ENCODE measurements around the gene MRPS22. TPM values are rescaled to one million over a fixed set of nuclear protein-coding genes. Genes with fewer than 3 reads are reported as not detected.

Gene MRPS22
- total RNA-seq, 2 experiments from 2014 or later, result 39.6 to 42.6 TPM

GRCh38 chr3:139353920-139354556 lies 10.2 kb downstream of the MRPS22 start:
- intact Hi-C loops (cut with DNase I, micrococcal nuclease), result no loop called here
- H3K4me3 ChIP-seq (ENCODE audit: low read length), result no peak overlapping the region
- no peak for DNase-seq
- H3K9me3 Mint-ChIP-seq, result no peaks in the 10 kb centered on the region
- H3K36me3 Mint-ChIP-seq (ENCODE audit: low read depth), result peaks cover 95% of the 10 kb centered on the region
- no peak overlapping the region for H3K27ac Mint-ChIP-seq
- ATAC-seq (ENCODE audit: poor library complexity), result no peak
- H3K4me1 ChIP-seq (ENCODE audit: insufficient read depth, low read length), result no peaks in the 10 kb centered on the region
- no peaks in the 10 kb centered on the region for H3K4me1 Mint-ChIP-seq (ENCODE audit: low read depth)
- H3K27me3 Mint-ChIP-seq, result no peaks in the 10 kb centered on the region
- H3K27me3 ChIP-seq (ENCODE audit: control insufficient read depth in 1 of 2, insufficient read depth in 2 of 2, low read length in 2 of 2), result no peaks in the 10 kb centered on the region
- no peak for TF ChIP-seq CTCF (IDR thresholded peaks at IDR 0.05)
- H3K36me3 ChIP-seq (ENCODE audit: insufficient read depth, low read length), result peaks cover 91% of the 10 kb centered on the region
- H3K9me3 ChIP-seq (ENCODE audit: control insufficient read depth in 1 of 2, insufficient read depth in 1 of 2, low read length in 2 of 2), result no peaks in the 10 kb centered on the region
- ChIA-PET POLR2A (no interaction called here), CTCF (interaction anchor here (0.9 to 1.2 kb wide), 3 partner anchors 10 to 48 kb away, joined by 3 to 4 read pairs (median 3); no protein-coding TSS in a partner anchor)
- H3K27ac ChIP-seq (ENCODE audit: low read depth in 1 of 2, low read length in 2 of 2), result no peak overlapping the region
- H3K4me3 Mint-ChIP-seq, result no peak overlapping the region

GRCh38 chr3:139354661-139355060 lies 10.8 kb downstream of the MRPS22 start:
- ATAC-seq (ENCODE audit: poor library complexity), result no peak
- peaks cover 95% of the 10 kb centered on the region for H3K36me3 Mint-ChIP-seq (ENCODE audit: low read depth)
- CTCF ChIA-PET, result interaction anchor here (1.2 kb wide), 1 partner anchor 48 kb away, joined by 3 read pairs; no protein-coding TSS in a partner anchor

GRCh38 chr3:139355476-139355875 lies 11.7 kb downstream of the MRPS22 start:
- ATAC-seq (ENCODE audit: poor library complexity) (no peak), DNase-seq (no peak)
- no peaks in the 10 kb centered on the region for H3K4me1 Mint-ChIP-seq (ENCODE audit: low read depth)
- peaks cover 94% of the 10 kb centered on the region for H3K36me3 Mint-ChIP-seq (ENCODE audit: low read depth)
- H3K27ac ChIP-seq (ENCODE audit: low read depth in 1 of 2, low read length in 2 of 2), result no peak overlapping the region
- H3K4me3 ChIP-seq (ENCODE audit: low read length), result no peak overlapping the region
- no peaks in the 10 kb centered on the region for H3K9me3 Mint-ChIP-seq
- H3K27me3 Mint-ChIP-seq, result no peaks in the 10 kb centered on the region
- no peaks in the 10 kb centered on the region for H3K27me3 ChIP-seq (ENCODE audit: control insufficient read depth in 1 of 2, insufficient read depth in 2 of 2, low read length in 2 of 2)
- H3K4me1 ChIP-seq (ENCODE audit: insufficient read depth, low read length), result no peaks in the 10 kb centered on the region
- H3K4me3 Mint-ChIP-seq, result no peak overlapping the region
- no peak for TF ChIP-seq CTCF (IDR thresholded peaks at IDR 0.05)
- POLR2A ChIA-PET, result no interaction called here
- CTCF ChIA-PET, result no interaction called here
- H3K27ac Mint-ChIP-seq, result no peak overlapping the region
- no peaks in the 10 kb centered on the region for H3K9me3 ChIP-seq (ENCODE audit: control insufficient read depth in 1 of 2, insufficient read depth in 1 of 2, low read length in 2 of 2)
- intact Hi-C loops (cut with DNase I, micrococcal nuclease), result no loop called here
- H3K36me3 ChIP-seq (ENCODE audit: insufficient read depth, low read length), result peaks cover 88% of the 10 kb centered on the region

More at GRCh38 chr3:139354661-139355060, 10.8 kb downstream of the MRPS22 start:
- Histone ChIP-seq H3K4me3 (ENCODE audit: low read length) (no peak overlapping the region), H3K36me3 (ENCODE audit: insufficient read depth, low read length) (peaks cover 91% of the 10 kb centered on the region), H3K27ac (ENCODE audit: low read depth in 1 of 2, low read length in 2 of 2) (no peak overlapping the region), H3K27me3 (ENCODE audit: control insufficient read depth in 1 of 2, insufficient read depth in 2 of 2, low read length in 2 of 2) (no peaks in the 10 kb centered on the region), H3K4me1 (ENCODE audit: insufficient read depth, low read length) (no peaks in the 10 kb centered on the region), H3K9me3 (ENCODE audit: control insufficient read depth in 1 of 2, insufficient read depth in 1 of 2, low read length in 2 of 2) (no peaks in the 10 kb centered on the region)
- H3K27me3 Mint-ChIP-seq, result no peaks in the 10 kb centered on the region
- no peak overlapping the region for H3K4me3 Mint-ChIP-seq
- DNase-seq, result no peak
- H3K4me1 Mint-ChIP-seq (ENCODE audit: low read depth), result no peaks in the 10 kb centered on the region
- no peak for TF ChIP-seq CTCF (IDR thresholded peaks at IDR 0.05)
- POLR2A ChIA-PET, result no interaction called here
- intact Hi-C loops (cut with DNase I, micrococcal nuclease), result no loop called here
- H3K27ac Mint-ChIP-seq, result no peak overlapping the region
- no peaks in the 10 kb centered on the region for H3K9me3 Mint-ChIP-seq

Measured in CD4-positive, alpha-beta T cell (primary cell).